HG03520 (cell line): Measurements from ENCODE around the gene S1PR5.

Source experiments
- ATAC-seq: cut with Tn5 transposase; IDR thresholded peaks from one replicate; pipeline ENCODE4 v1.9.1; 2021; ENCODE audit warnings: mild to moderate bottlenecking, moderate library complexity; ENCODE audit not compliant: unreplicated experiment

Gene S1PR5

GRCh38 chr19:10516671-10517286, 468 bp downstream of the S1PR5 start:
- ATAC-seq = no peak

- no peak for ATAC-seq
These were observed 1.2 kb downstream of the S1PR5 start for GRCh38 chr19:10516064-10516385.

GRCh38 chr19:10514211-10515145, 2.8 kb downstream of the S1PR5 start:
- ATAC-seq = no peak

- no peak for ATAC-seq
These were observed 4.0 kb downstream of the S1PR5 start for GRCh38 chr19:10513223-10513622.

GRCh38 chr19:10510301-10510802, 6.9 kb downstream of the S1PR5 start:
- no peak for ATAC-seq

- ATAC-seq = no peak
These were observed 8.5 kb downstream of the S1PR5 start for GRCh38 chr19:10508707-10509106.

- ATAC-seq = no peak
These were observed 9.2 kb downstream of the S1PR5 start for GRCh38 chr19:10508036-10508435.

- no peak for ATAC-seq
These were observed 11.5 kb downstream of the S1PR5 start for GRCh38 chr19:10505583-10506229.

GRCh38 chr19:10503002-10503789, 14.1 kb downstream of the S1PR5 start, which contains the start of gene KEAP1:
Gene KEAP1 (minus strand): TSS chr19:10503356. CDS start chr19:10500033, 3,323 bp downstream.
- ATAC-seq = peak; percentile 20

- ATAC-seq = peak; percentile 82
These were observed 14.7 kb downstream of the S1PR5 start for GRCh38 chr19:10502524-10503001.

- ATAC-seq = peak; percentile 25
These were observed 15.2 kb downstream of the S1PR5 start for GRCh38 chr19:10501971-10502523.

GRCh38 chr19:10500247-10500592, 17.0 kb downstream of the S1PR5 start:
- ATAC-seq = no peak

GRCh38 chr19:10499550-10500246, 17.5 kb downstream of the S1PR5 start:
- ATAC-seq = no peak

GRCh38 chr19:10497371-10497770, 19.9 kb downstream of the S1PR5 start:
- ATAC-seq = no peak

- no peak for ATAC-seq
These were observed 25.7 kb downstream of the S1PR5 start for GRCh38 chr19:10491472-10492047.

GRCh38 chr19:10486551-10486950, 30.7 kb downstream of the S1PR5 start:
- ATAC-seq = no peak

- ATAC-seq = no peak
These were observed 38.3 kb downstream of the S1PR5 start for GRCh38 chr19:10478903-10479384.

- no peak for ATAC-seq
These were observed 38.8 kb downstream of the S1PR5 start for GRCh38 chr19:10478476-10478875.

- no peak for ATAC-seq
These were observed 42.2 kb downstream of the S1PR5 start for GRCh38 chr19:10474962-10475451.
